Subcutaneous adipose tissue (tissue), 4 donors: ENCODE results near the gene ATP5MC3. TPM values are rescaled to one million over a fixed set of nuclear protein-coding genes. Genes with fewer than 3 reads are reported as not detected.

Experiments used
- CTCF ChIP-seq: fragments of 450-650 bp; IDR thresholded peaks from one replicate; pipeline ENCODE4 v1.5.1; 2016; ENCODE audit warnings: low read depth, mild to moderate bottlenecking, control low read depth, antibody characterized with exemption, moderate library complexity
- total RNA-seq, 4 donors: library from RNA; depleted of rRNA; stranded (reverse); fragments of >200 nt; gene quantifications; one replicate each; pipeline ENCODE4 v1.1.0, GENCODE V29; 2016

ATP5MC3 gene
- total RNA-seq = 100 to 1,000 TPM in 3 of 4 donors, 10 to 100 TPM in 1; 97.8 to 297 (median 142) TPM

GRCh38 chr2:175181104-175181876, at the start of gene ATP5MC3:
Gene ATP5MC3 (minus strand): TSS chr2:175181710. CDS start chr2:175181393, 317 bp downstream.
- no peak for TF ChIP-seq CTCF

GRCh38 chr2:175228179-175228578, 46.7 kb upstream of the ATP5MC3 start:
- no peak for TF ChIP-seq CTCF

- TF ChIP-seq CTCF = no peak
These were observed 45.9 kb upstream of the ATP5MC3 start for GRCh38 chr2:175227393-175227792.

GRCh38 chr2:175220075-175220474, 38.6 kb upstream of the ATP5MC3 start:
- TF ChIP-seq CTCF = no peak

- no peak for TF ChIP-seq CTCF
These were observed 37.0 kb upstream of the ATP5MC3 start for GRCh38 chr2:175218551-175218950.

GRCh38 chr2:175207741-175208438, 26.4 kb upstream of the ATP5MC3 start:
- TF ChIP-seq CTCF = no peak

- no peak for TF ChIP-seq CTCF
These were observed 25.4 kb upstream of the ATP5MC3 start for GRCh38 chr2:175206866-175207265.
